ENCODE results near the gene SH3RF1.

Gene SH3RF1

DNA sequence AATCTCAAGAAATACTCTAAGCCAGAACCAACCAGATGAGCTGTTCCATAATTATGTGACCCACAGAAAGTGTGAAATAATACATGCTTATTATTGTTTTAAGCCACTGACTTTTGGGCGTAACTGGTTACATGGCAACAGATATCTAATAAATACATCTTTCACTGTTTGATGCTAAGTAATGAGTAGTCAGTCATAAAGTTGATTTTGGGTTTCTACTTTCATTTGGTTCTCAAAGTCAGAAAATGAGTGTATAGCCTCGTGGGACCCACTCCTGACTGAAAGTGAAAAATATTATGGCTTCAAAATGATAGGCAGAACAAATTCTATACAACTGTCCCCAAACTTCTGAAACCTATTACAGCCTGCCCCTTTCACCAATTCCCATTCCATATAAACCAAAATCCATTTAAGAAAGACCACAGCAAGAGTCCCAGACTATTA, 172.7 kb downstream of the SH3RF1 start:
- no peak for DNase-seq

DNA sequence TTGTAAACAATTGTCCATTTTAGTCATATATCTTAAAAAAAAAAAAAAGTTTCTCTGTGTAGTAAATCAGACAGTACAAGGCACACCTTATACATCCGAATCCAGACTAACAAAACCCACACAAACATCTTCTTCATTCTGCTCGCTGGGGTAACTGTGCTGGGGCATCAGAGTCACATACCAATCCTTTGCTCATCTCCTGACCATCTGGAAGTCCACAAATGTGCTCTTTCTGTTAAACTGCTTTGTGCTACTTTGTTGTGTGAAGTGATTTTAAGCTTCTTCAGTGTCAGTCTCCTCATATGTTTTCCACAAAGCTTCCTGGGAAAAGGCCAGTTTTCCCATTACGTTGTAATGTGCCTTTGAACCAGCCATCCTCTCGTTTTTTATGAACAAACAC, 174.5 kb downstream of the SH3RF1 start:
- no peak for DNase-seq

DNA sequence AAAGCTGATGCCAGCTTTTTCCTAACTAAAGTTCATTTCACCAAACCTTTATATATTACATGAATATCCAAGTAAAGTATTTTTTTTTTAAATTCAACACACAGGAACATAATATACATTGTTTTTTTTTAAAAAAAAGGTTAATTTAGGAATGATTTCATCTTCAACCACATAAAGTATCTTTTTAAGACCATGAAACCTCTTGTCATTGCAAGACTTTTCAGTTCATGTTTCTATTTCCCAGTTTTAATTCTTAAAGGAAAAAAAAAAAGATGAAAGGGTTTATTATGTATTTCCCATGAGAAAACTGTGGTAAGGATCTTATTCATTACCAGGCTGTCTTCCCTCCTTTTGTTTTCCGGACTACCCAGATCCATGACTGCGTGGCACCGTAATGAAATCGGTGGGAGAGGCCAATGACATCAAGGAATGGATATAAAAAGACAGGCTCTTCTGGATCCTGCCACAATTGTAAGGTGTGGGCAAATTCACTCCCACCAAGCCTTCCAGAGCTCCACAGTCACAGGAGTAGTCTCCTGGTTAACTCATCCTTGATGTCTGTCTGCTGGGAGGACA, 176.0 kb downstream of the SH3RF1 start:
- DNase-seq, result no peak

DNA sequence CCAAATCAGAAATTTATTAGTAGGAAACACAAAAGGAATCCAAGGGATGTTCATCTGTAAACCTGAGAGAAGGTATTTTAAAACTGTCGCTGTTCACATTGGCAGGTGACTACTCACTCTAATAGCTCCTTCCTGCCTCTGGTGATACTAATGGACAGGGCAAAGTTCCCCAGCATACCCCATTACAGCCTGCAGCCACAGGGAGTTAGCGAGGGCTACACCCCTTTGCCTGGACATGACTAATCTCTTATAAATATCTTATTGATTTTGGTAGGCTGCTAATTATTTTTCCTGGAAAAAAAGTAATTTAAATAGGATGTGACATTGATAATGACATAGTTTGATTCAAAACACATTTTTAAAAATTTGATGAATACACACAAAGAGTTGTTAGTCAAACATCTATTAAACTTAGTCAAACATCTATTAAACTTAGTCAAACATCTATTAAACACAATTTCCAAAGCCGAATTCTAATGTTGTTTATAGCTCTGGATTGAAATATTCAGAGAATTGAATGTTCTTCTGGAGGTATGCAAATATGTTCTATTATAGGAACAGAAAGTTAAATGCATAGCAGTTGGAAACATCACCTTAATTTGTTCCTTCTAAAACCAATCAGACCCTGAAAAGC, 177.8 kb downstream of the SH3RF1 start:
- DNase-seq, result no peak

DNA sequence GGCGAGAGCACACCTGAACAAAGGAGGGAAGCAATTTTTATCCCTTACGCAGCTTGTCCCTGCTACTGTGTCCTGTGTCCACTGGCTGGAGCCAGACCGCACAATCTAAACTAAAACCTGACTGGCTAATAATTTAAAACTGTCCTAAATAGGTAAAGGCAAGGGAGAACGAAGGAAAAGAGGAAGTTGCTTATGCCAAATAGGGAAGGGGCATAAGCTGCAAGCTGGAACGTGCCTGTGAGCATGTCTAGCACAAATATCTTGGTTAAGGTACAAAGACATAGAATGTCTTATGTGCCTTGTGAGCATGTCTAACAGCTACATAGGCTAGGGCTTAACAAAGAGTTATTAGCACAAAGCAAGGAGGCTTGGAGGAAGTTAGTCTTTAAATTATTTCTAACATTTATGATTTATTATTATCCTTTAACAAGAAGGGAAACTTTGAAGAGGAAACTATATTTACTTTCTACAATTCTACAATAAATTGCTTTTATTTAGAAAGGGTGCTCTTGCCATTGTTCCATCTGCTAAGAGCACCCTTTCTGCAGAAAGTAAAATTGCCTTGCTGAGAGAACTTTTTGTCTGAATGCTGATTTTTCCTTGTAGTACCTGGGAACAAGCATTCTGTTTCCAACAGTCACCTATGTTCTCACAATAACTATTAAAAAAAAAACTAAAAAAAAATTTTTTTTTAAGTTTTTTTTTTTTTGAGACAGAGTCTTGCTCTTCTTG, 180.1 kb downstream of the SH3RF1 start:
- DNase-seq, result no peak

DNA sequence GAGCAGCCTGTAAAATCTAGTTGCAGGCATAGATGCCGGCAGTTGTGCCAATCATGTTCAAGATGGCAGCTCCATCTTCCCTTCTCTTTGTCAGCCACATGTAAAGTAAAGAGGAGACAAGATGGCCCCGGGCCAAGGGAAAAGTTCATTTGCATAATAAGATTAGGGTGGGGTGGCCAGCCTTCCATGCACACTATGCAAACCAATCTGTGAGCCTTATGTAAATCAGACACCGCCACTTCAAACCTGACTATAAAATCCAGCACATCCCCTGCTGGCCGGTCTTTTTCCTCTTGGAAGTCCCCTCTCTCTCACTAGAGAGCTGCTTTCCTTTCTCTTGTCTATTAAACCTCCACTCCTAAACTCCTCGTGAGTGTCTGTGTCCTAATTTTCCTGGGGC, 181.8 kb downstream of the SH3RF1 start:
- no peak for DNase-seq

DNA sequence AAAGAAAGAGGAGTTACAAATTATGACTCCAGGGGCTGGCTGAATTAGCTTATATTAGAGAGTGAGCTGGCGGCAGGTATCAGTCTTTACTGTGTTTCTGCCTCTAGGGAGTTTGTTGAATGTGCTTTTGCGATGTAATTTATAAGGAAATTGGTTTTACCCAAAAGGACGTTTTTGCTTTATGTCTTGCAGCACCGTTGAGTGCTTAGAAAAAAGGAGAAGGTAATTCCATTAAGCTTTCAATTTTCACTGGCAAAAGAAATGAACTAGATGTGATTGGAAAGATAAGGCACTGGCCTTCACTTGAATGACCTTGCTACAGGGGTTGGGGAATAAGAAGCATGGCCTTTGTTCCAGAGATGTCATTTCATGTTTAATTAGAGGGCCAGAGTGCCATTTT, 185.8 kb downstream of the SH3RF1 start:
- no peak for DNase-seq

DNA sequence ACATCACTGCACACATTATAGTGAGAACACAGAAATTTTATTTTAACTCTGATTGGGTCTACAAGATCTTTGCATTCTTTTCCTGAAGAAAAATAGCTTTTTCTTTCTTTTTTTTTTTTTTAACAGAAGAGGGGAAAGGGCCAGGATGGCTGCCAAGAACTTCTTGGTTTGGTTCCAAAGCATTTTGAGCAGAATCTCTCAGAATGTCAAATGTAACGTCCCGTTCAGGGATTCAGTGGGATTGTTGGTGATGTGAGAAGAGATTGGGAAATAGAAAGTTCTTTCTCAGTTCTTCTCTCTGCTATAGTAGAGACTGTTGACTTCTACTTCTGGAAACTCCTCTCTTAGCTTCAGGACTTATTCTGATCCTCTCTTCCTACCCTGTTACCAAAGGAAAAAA, 189.8 kb downstream of the SH3RF1 start:
- no peak for DNase-seq

DNA sequence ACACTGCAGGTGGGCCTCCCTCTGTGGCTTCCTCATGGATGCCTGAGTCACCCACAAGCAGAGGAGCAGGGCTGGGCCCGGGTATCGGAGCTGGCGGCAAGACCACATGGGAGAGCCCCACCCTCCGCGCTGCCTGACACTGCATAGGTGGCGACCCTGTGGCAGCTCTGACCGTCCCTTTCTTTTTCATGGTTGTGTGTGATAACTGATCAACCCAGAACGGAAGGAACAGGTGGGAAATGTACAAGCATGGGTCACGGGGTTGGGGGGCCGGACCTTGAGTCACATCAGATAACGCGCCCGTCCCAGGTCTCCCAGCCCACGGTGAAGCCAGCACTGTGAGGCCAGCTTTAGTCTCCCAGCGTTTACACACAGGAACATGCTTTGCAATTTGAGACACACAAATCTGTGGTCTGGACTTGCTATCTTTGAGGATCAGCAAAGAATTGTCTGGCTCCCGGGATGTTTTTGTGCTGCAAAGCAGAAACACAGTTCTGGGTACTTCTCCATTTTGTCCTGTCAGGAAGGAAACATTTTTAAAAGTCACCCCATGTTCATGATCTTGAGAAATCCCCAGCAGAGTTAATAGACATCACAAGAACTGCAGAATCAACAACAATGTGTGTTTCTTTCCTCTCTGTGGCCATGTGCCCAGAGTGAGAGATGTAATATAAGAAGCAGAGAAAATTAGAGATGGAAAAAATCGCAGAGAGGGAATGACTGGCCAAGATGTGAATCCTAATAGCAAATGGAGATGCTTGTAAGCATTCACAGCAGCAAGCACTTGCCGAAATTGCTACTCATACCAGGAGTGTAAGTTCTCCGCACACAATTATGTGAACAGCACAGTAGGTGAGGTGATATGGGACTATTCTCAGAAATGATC, 190.6 kb downstream of the SH3RF1 start:
- peak; percentile 4 for DNase-seq

DNA sequence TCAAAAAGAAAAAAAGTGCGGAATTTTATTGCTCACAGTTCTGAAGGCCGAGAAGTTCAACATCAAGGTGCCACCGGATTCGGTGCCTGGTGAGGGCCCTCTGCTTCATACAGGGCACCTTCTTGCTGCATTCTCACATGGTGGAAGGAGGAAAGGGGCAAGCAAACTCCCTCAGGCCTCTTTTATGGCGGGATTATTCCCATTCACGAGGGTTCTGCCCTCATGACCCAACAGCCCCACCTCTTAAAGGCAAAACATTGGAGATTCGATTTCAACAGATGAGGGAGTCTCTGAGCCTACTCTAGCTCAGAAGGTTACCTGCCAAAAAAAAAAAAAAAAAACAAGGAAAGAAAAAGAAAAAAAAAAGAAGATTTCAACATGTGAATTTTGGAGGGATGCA, 196.6 kb downstream of the SH3RF1 start:
- no peak for DNase-seq

DNA sequence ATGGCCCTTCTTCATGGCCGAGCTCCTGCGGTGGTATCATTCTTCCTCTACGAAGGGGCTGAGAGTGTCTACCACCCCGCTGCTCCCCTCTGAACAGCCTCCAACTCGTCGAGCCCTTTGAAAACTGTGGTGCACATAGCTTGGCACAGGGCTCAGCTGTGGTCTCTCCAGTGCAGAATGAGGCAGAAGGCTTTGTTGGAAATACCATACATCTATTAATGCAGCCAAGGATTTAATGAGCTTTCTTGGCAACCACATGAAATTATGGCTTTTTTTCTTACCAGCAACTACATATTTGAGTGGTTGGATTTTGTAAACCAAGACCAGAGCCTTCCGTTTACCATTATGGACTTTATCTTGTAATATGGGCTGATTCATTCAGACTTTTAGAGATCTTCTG, 199.0 kb downstream of the SH3RF1 start:
- no peak for DNase-seq

DNA sequence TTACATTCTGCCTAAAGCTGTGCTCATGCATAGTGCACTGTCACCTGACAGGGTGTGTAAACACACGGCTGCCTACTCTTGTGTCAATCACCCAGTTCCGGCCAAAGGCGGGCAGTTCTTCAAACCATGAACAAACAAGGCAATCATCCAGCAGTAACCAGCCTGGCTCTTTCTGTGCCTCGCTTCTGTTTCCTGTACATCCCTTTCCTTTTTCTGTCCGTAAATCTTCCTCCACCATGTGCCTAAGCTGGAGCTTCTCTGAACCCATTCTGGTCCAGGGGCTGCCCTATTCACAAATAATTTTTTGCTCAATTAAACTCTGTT, 199.9 kb downstream of the SH3RF1 start:
- no peak for DNase-seq

DNA sequence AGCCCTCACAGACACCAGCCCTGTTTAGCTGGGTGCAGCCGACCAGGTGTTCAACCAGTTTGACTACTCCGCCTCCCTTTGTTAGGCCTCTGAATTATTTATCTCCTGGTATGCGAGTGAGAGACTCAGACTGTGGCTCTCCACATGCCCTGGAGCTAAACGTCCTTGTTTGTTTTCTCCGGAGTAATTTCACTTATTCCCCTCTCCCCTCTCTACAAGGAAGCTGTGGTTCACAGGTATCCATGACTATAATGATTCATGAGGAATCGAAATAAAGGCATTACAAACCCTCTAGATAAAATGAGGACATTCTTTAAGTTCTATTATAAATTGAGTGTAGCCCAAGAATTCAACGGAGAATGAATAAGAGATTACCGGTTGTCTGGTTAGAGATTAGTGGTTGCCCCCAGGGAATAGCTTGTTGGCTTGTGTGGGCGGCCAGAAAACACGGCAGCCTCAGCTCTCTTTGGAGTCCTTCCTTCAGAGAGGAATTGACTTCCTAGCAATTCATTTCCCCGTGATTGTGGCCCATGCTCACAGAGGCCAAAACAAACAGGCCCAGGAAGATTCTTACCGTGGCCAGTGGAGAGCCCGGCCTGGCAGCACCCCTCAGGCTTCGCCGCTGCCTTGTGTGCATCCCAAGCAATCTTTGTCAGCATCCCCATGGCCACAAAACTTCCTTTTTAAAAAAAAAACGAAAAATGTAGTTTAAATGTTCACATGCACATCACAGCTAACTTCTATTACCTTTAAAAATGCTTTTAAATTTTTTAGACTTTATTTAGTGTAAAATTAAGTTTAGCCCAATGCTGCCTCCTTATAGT, 200.5 kb downstream of the SH3RF1 start:
- DNase-seq, result no peak

DNA sequence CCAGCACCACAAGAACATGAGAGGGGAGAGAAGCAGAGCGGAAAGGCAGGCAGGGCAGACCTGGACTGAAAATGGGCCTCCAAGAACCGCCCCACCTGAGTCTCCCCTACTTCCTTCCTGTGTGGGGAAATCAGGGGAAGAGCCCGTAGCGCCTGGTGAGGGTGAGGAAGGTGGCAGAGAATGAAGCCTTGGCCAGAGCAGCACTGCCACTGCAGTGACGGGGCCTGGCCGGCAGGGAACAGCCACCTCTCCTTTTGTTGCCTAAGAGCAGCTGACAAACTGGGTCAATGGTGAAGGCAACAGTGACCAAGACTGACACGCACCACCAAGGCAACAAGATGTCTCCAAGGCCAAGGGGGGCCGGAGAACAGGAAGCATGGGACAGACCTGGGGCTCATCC, 202.3 kb downstream of the SH3RF1 start:
- no peak for DNase-seq

DNA sequence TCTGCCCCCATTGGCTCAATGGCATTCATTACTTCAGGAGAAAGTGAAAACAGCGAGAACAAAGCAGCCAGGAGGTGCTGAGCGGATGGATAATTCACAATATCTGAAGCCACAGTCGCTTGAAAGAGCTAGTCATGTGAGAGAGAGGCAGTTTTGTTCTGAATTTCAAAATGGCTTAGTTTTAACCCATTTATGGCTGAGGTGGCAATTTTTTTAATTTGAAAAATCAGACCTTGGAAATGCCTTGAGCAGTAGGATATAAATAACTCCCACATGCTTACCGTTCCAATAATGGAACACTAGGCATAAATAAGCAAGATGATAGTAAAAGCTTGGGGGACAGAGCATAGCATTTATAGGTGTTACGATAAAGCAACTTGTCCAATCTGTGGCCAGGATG, 203.8 kb downstream of the SH3RF1 start:
- no peak for DNase-seq

DNA sequence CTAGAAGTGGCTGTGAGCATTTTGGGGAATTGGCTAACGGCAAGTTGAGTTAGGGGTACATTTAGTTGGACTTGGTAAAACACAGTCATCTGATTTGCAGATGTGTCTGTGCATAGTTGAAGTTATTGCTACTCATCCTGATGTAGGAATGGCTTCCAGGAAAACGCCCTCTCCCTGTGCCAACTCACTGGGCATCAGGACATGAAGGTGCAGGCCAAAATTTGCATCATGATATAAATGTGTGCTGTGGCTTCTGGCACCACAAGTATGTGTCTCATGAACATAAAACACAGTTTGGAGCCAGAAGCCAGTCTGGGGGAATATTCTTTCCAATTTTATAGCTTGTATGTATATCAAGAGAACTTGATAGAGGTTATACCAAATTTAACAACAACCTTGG, 206.5 kb downstream of the SH3RF1 start:
- no peak for DNase-seq

DNA sequence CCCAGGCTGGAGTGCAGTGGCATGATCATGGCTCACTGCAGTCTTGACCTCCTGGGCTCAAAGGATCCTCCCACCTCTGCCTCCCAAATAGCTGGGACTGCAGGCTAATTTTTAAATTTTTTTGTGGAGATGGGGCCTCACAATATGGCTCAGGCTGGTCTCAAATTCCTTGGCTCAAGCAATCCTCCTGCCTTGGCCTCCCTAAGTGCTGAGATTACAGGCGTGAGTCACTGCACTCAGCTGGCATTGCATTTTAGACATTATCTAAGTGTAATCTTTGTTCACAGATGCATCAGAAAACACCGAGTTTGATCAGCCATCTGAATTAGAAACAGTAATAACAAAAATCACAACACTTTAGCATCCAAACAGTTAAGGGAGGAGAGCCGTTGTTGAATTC, 207.3 kb downstream of the SH3RF1 start:
- no peak for DNase-seq

DNA sequence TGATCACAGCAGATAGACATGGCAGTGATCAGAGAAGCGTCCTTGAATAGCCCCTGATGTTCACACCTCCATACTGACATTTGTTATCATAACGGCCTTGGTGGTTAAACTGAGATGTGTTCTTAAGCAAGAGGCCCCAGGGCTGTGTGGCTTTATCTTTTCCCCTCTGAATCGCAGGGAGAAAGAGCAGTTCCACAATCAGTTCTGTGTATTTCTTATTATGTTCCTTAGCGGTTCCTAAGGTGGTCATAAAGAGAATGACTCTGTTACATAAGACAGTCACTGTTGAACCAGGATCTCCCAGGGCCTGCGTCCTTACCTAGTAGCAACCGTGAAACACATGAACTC, 207.9 kb downstream of the SH3RF1 start:
- no peak for DNase-seq

DNA sequence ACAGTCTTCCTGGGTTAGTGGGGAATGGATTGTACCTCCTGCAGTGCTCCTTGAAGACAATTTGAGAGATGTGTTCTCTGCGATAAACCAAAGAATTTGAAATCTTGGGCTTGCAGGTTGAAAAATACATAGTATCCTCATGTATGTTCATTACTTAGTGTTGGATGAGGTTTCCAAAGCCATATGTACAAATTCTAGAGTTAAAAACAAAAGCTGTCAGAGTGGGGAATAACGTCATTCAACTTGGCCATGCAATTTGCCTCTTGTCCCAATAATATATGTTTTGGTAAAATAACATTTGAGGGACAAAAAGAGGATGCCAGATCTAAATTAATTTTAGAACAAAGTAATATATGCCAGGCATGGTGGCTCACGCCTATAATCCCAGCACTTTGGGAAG, 209.4 kb downstream of the SH3RF1 start:
- DNase-seq, result no peak

DNA sequence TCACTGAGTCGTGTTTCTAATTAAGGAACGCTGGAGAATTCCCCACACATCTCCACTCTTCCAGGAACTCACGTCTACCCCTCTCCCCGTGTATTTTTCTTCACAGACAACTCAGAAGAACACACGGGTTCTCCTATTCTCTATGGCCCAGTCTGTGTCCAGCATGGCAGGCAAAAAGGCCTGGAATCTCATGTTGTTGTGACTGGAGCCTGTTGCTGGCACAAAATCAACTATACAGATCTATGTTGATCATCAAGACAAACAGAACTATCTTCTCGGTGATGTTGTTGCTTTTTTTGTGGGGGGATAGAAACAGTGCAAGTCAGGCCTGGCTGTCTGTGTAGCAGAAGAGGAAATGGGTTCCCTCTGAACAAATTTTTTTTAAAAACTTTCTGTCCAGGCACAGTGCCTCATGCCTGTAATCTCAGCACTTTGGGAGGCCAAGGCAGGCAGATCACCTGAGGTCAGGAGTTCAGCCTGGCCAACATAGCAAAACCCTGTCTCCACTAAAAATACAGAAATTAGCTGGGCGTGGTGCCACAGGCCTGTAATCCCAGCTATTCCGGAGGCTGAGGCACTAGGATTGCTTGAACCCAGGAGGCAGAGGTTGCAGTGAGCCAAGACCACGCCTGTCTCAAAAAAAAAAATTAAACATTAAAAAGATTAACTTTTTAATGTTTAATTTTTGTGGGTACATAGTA, 210.2 kb downstream of the SH3RF1 start:
- DNase-seq, result no peak

DNA sequence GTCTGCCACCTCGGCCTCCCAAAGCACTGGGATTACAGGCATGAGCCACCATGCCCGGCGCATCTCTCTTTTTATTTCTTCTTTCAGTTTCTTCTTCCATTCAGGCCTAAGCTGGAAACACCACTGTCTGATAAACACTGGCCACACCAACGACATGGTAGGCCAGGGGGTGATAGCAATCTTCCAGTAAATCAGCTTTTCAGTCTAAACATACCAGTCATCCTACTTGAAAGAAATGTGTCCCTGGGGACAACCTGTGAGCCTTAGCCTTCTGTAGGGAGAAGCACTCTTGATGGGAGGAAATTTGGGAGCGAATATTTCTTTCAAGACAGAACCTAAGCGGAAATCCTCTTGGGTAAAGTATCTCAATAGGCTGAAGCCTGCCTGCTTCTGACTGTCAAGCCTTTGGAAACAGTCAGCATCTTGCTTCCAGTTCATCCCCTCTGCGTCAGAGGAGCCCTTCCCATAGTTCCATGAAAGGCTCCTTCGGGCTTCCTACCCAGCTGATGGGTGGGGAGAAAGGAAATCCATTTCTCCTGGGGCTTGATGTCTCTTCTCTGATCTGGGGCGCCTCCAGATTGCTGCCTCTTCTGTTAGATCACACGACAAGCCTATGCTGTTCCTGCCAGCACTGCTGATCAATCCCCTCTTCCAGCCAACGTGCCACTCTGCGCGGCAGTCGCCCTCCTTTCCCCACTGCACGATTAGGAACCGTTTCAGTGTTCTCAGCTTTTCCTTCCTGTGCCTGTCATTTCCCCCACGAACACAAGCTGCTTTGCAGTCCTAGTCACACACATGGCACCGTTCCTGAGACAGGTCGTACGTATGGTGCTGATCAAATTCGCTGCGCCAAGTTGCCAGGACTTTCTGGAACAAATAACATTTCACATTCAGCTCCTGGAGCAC, 211.2 kb downstream of the SH3RF1 start:
- DNase-seq, result no peak

Measured in stimulated activated CD4-positive, alpha-beta T cell treated with anti-CD3 and anti-CD28 coated beads, Interleukin-4, amount 100 ng/mL, for 1 hour (primary cell).